Activated T-cell treated with anti-CD3 and anti-CD28 coated beads, Interleukin-2, amount 50 U/mL, for 72 hours (primary cell): ENCODE results near the gene IL34. TPM values are rescaled to one million over a fixed set of nuclear protein-coding genes. Genes with fewer than 3 reads are reported as not detected.
A peak's percentile ranks its signal among the peaks of the same experiment; 100 is the strongest.

Source experiments
- ATAC-seq, 2 donors: fragments of 150-1000 bp; cut with Tn5 transposase; replicated peaks in 1 of 2; 2 replicates each; pipeline ENCODE4 v1.10.0; 2021; ENCODE audit warnings: moderate library complexity in 2 of 2, mild to moderate bottlenecking in 1 of 2
- DNase-seq, 2 donors: peaks; one replicate each; pipeline ENCODE4 v3.0.0; 2021 to 2022; ENCODE audit warnings: mixed read lengths in 1 of 2
- H3K27ac Mint-ChIP-seq: one replicate; pipeline ENCODE4 v1.8.0; 2022; ENCODE audit warnings: mild to moderate bottlenecking, moderate library complexity, mixed read lengths
- H3K27me3 Mint-ChIP-seq: one replicate; pipeline ENCODE4 v1.8.0; 2022; ENCODE audit warnings: low read depth, mixed read lengths
- H3K36me3 Mint-ChIP-seq, 2 donors: one replicate each; pipeline ENCODE4 v1.8.0; 2022; ENCODE audit warnings: mixed read lengths in 2 of 2, mild to moderate bottlenecking in 1 of 2; ENCODE audit not compliant: insufficient read depth in 2 of 2
- H3K4me1 Mint-ChIP-seq: one replicate; pipeline ENCODE4 v1.8.0; 2022; ENCODE audit warnings: low read depth, mixed read lengths
- H3K4me3 Mint-ChIP-seq, 2 donors: one replicate each; pipeline ENCODE4 v1.8.0; 2022; ENCODE audit warnings: mild to moderate bottlenecking in 2 of 2, mixed read lengths in 2 of 2, moderate library complexity in 2 of 2
- H3K9me3 Mint-ChIP-seq, 2 donors: one replicate each; pipeline ENCODE4 v1.8.0; 2022; ENCODE audit warnings: mixed read lengths in 2 of 2
- total RNA-seq, 2 donors: library from RNA; stranded (reverse); gene quantifications; one replicate each; pipeline ENCODE4 v1.2.3, GENCODE V29; 2022

IL34 gene
- total RNA-seq, 2 donors from 2014 or later: 0.35 to 0.36 TPM

DNA sequence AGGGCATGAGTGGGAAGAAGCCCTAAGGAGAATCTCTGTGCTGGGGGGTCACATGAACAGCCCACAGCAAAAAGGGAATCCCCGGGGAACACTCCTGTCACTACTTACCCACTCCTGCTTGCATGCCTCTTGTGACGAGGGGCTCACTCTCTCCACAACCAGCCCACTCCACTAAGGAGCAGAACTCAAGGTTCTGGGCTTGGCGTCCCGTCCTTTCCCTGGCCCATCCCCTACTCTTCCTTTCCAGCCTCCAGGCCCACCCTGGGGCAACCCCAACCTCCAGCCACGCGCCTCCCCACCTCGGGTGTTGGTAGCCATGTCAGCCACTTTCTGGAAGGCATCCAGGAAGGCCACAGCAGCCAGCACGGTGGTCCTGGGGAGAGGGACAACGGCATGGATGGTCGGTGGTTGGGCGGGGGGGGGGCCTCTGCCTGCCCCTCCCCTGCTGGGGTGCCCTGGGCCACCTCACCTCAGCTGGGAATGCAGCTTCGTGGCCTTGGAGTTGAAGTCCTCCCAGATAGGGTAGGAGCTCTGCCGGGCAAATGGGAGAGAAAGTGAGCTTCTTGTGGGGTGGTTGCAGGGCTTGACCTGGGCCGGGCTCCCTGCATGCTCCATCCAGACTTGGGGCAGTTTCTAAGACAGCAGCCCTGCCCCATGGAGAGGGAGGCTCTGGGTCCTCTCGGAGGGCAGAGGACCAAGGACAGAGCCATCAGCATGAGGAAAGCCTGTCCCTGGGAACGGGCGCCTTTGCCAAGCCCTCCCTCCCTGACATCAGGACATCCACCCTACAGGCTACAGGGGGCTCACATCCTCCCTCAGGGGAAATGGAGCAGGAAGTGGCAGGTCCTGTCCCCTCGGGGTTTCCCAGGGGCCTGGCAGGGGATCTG is 34.4 kb downstream of the IL34 start:
- H3K4me3 Mint-ChIP-seq: no peak overlapping the region
- H3K36me3 Mint-ChIP-seq: no peaks in the 10 kb centered on the region
- no peaks in the 10 kb centered on the region for H3K9me3 Mint-ChIP-seq
- no peak overlapping the region for H3K27ac Mint-ChIP-seq
- no peak for DNase-seq
- ATAC-seq: peak in 1 of 2 donors; percentile 2
- H3K27me3 Mint-ChIP-seq: no peaks in the 10 kb centered on the region
- H3K4me1 Mint-ChIP-seq: no peaks in the 10 kb centered on the region

DNA sequence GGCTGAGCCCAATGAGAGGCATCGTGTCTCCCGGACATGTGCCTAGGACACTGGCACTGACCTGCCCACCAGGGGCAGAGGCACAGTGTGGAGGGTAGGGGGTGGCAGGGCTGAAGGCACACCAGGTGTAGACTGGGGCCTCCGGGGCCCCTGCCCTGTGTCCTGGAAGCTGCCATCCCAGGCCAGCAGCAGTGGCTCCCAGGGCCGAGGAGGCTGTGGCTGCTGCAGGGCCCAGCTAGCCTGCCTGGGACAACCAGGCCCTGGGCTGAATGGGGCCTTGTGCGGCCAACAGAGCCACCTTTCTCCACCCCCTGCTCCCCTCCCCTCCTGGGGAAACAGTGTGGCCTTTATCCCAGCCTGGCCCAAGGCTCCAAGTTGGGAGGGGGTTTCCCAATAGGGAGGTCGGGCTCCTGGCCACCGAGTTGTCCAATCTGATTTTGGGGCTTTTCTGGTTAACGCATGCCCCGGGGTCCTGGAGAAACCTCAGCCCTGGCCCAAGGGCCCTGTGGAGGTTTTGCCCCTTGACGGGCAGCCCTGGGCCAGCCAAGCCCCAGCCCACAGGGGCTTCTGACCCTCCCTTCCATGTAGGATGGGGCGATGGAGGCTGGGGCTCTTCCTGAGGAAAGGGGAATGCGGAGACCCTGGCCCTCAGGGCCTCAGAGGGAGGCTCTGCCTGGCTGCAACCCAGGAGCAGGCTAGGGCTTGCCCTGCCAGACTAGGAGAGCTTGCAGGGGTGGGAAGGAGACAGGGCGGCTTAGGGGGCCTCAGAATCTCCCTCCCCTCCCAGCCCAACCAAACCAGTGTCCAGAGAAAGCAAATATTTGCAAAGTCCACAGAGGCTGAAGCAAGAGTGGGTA is 35.3 kb downstream of the IL34 start:
- H3K36me3 Mint-ChIP-seq: no peaks in the 10 kb centered on the region
- no peaks in the 10 kb centered on the region for H3K9me3 Mint-ChIP-seq
- H3K27ac Mint-ChIP-seq: no peak overlapping the region
- H3K27me3 Mint-ChIP-seq: no peaks in the 10 kb centered on the region
- ATAC-seq: peak in 1 of 2 donors; percentile 3
- H3K4me3 Mint-ChIP-seq: no peak overlapping the region
- no peaks in the 10 kb centered on the region for H3K4me1 Mint-ChIP-seq
- no peak for DNase-seq

DNA sequence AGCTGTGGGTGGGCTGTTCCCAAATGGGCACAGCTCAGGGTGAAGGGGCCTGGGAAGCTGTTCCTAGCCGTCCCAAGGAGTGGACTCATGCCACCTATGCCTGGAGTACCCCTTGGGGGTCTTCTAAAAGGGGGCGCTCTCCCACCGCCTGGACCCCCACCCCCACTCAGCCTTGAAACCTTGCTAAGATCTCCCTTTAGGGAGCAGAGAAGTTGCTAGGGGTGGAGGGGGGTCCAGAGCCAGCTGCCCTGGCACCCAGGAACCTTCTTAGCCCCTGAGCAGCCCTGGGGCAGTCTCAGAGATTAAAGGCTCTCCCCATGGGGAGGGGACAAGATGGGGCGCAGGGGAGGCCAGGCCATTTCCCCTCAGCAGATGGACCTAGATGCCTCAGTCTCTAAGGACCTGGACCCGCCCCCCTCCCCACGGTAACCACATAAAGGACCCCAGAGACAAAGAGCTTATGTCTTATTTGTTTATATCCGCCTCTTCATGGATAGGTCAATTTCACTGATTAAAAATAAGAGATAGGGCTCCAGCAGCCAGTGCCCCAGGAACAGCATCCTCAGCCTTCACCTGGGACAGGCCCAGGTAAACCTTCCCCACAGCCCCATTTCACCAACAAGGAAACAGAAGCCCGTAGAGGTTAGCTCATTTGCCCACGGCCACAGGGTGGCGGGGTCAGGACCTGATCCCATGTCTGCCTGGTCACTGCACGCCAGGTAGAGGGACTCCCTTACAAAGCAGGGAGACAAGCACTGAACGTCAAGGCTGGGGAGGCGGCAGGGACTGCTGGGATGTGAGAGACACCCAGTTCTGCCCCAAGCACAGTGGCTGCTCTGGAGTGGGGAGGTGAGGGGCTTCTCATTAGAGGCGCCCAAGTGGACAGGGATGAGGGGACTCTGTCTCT is 36.1 kb downstream of the IL34 start:
- ATAC-seq (no peak), DNase-seq (no peak)
- H3K27ac Mint-ChIP-seq: no peak overlapping the region
- no peaks in the 10 kb centered on the region for H3K36me3 Mint-ChIP-seq
- no peaks in the 10 kb centered on the region for H3K9me3 Mint-ChIP-seq
- no peaks in the 10 kb centered on the region for H3K27me3 Mint-ChIP-seq
- H3K4me3 Mint-ChIP-seq: no peak overlapping the region
- H3K4me1 Mint-ChIP-seq: no peaks in the 10 kb centered on the region

DNA sequence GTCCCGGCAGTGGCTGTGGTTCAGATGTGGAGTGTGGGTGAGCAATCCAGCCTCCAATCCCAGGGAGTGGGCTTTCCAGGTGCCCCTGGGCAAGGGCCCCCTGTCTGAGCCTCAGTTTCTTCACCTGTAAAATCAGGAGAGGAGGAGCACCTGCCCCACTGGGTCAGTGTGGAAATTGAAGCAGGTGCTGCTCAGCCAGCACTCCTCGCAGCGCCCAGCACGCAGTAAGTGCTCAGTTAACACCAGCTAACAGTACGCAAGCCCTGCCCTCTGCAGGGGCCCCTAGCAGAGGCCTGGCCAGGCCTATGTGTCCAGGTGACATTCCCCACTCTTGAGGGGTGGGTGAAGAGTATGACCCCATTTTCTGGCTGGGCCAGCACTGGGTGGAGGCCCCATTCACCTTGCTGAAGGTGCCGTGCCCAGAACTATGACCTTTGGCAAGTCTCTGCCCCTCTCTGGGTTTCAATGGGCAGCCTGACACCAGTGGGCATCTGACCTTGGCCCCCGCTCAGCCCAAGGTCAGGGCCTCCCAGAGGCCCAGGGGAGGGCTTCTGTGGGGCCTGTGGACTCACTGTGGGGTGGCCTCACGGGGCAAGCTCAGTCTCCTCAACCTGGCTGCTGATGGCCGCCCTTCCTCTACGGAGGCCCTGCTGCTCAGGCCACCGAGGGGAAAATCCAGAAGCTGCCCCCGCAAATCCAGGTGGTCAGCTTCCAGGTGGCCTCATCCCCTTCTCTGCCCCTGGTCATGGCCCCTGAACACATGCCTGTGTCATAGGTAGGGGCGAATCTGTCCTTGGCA is 37.0 kb downstream of the IL34 start:
- Mint-ChIP-seq H3K27me3 (no peaks in the 10 kb centered on the region), H3K4me1 (no peaks in the 10 kb centered on the region), H3K9me3 (no peaks in the 10 kb centered on the region), H3K27ac (no peak overlapping the region), H3K36me3 (no peaks in the 10 kb centered on the region), H3K4me3 (no peak overlapping the region)
- DNase-seq (no peak), ATAC-seq (no peak)

DNA sequence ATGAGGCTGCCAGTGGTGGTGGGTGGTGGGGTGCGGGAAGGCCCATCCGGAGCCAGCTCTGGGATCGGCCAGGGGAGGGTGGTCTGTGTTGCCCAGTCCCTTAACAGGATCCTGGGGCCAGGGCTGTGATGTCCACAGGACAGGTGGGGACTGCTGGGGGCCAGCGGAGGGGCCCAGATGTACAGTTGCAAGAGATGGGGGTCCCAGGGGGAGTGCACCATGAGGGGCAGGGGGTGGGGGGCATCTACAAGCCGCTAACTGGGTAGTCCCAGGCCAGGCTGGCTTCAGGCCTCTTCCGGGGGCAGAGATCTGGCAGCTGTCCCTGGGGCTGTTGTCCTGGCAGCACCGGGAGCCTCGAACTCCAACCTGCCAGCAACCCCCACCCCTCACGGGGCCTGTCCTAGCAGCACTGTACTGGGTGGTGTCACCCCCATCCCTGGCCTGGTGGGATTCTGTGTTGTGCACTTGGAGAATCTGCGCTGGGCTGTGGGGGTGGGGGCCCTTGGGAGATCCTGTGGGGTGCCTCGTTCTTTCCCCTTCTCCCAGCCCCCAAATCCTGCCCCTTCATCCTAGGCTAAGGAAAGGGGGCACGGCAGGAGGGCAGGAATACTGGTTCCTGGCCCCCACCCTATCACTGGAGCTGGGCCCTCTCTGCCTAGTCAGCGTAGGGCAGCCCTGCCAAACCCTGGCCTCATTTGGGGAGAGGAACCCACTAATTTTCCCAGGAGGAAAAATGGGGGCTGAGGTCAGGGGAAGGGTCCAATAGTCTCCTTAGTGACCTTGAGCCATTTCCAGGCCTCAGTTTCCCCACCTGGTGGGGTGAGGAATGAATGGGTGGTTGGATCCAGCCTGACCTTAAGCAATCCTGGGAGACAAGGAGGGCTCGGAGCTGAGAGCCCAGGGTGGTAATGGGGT is 38.0 kb downstream of the IL34 start:
- Mint-ChIP-seq H3K27me3 (no peaks in the 10 kb centered on the region), H3K4me3 (peak overlapping the region; percentile 36 to 74), H3K9me3 (no peaks in the 10 kb centered on the region), H3K4me1 (no peaks in the 10 kb centered on the region), H3K27ac (no peak overlapping the region), H3K36me3 (no peaks in the 10 kb centered on the region)
- ATAC-seq: no peak
- no peak for DNase-seq

DNA sequence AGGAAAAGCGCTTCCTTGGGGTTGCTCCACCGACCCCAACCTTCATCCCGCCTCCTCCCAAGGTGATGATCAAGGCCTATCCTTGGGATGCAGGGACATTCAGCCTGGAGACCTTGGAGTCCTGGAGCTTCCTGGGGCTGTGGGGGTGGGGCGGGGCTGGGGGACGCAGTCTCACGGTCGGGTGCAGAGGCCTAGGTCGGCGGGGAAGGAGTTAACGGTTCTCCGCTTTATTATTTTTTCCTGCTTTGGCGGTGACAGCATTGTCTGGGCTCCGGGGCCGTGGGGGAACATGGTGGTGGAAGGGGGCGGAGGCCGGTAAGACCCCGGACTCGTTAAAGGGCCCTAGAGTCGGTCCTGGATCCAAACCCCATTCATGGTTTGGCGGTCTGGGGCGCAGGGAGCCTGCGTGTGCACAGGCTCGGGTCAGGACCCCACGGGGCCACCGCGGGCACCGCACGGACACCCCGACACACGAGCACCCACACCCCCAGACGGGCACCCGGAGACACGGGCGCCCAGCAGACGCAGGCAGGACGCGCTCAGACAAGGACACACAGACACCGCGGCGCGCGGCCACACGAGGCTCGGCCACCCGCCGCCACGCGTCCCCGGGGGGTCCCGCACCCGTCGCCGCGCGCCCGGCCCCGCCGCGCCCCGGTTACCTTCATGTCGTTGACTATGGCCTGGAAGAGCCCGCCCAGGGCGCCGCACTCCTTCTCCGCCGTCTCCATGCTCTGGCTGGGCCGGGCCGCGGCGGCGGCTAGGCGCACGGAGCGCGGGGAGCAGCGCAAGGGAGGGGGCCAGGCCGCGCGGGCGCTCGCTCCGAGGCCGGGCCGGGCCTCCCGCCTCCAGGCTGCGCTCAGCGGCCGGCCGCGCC is 38.9 kb downstream of the IL34 start:
- Mint-ChIP-seq H3K27me3 (no peaks in the 10 kb centered on the region), H3K27ac (no peak overlapping the region), H3K9me3 (no peaks in the 10 kb centered on the region), H3K4me3 (peak overlapping the region; percentile 41 to 74), H3K36me3 (no peaks in the 10 kb centered on the region), H3K4me1 (no peaks in the 10 kb centered on the region)
- DNase-seq (peak; percentile 14 to 29), ATAC-seq (peak; percentile 49 to 63)

DNA sequence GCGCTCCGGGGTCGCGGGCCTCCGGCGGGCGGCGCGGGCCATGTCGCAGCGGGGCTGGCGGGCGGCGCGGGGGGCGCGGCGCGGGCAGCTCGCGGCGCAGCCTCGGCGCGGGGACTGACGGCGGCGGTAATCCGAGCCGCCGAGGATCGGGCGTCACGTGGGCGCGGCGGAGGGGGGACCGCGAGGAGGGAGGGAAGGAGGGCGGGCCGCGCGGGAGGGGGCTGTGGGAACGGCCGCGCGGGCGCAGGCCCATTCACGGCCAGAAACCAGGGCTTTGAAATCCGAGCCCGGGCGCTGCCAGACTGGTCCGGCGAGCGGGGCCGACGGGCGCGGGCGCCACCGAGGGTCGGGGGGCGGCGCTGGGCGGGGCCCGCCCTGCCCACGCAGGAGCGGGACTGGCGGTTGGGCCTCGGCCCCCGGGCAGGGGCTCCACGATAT is 39.6 kb downstream of the IL34 start, which contains the start of gene MTSS2:
MTSS2 (minus strand) TSS at position 116 of the 438 bp plus-strand sequence. CDS start 262 bp downstream, outside the sequence.
- no peaks in the 10 kb centered on the region for H3K4me1 Mint-ChIP-seq
- DNase-seq: peak; percentile 28 to 43
- no peaks in the 10 kb centered on the region for H3K36me3 Mint-ChIP-seq
- H3K4me3 Mint-ChIP-seq: peak within 1 kb of the TSS; percentile 41 to 74
- H3K9me3 Mint-ChIP-seq: no peaks in the 10 kb centered on the region
- ATAC-seq: peak; percentile 52 to 55
- no peaks in the 10 kb centered on the region for H3K27me3 Mint-ChIP-seq
- H3K27ac Mint-ChIP-seq: no peak within 1 kb of the TSS

DNA sequence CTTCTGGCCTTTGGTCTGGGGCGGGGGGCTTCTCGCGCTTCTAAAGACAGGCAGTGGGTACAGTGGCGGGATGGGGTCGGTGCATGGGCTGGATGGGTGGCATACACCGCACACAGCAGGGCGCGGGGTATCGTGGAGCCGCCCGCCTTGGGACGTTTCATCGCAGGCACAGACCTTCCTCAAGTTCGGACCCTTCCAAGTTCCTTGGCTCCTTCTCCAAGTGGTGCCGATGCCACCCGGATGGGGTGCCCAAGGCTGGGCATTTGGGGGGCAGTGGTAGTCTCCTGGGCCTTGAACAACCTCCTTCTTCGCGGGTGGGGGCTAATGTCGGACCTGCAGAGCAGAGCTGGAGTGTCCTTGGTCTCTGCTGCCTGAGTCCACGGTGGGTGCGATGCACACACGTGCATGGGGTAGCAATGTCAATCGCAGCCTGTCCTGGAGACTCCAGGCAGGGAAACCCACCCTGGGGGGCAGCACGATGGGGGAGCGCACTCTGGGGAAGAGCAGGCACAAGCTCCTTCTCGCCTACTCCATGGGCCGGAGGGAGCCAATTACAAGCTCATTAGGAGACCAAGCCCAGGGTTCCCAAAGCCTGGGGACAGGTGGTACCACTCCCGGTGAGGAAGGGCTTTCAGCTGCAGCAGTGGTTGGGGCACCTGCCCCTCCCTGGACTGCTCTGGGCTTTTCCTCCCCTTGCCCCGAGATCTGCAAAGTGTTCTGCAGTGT is 40.2 kb downstream of the IL34 start:
- peak overlapping the region in 1 of 2 donors; percentile 46 for H3K4me3 Mint-ChIP-seq
- H3K27ac Mint-ChIP-seq: no peak overlapping the region
- no peak for DNase-seq
- no peaks in the 10 kb centered on the region for H3K9me3 Mint-ChIP-seq
- H3K36me3 Mint-ChIP-seq: no peaks in the 10 kb centered on the region
- ATAC-seq: peak; percentile 2 to 7
- no peaks in the 10 kb centered on the region for H3K4me1 Mint-ChIP-seq
- no peaks in the 10 kb centered on the region for H3K27me3 Mint-ChIP-seq

DNA sequence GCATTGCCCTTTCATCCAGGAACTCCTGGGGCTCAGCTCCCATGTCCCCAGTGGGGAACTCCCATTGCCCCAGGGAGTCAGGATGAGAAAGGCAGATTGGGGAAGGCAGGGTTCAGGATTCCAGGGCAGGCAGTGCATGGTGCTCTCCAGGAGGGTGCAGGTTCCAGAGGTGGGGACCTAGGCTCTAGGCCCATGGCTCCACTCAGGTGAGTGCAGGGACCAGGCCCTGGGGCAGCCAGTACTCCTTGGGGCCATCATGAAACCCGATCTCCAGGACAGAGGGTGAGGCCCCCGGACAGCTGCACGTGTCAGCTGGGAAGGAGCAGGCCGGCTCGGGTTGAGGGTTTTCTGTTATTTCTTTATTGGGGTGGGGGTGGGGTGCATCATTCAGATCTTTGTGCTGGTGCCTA is 40.7 kb downstream of the IL34 start:
- Mint-ChIP-seq H3K27me3 (no peaks in the 10 kb centered on the region), H3K4me3 (peak overlapping the region; percentile 17 to 27), H3K36me3 (no peaks in the 10 kb centered on the region), H3K27ac (no peak overlapping the region), H3K9me3 (no peaks in the 10 kb centered on the region), H3K4me1 (no peaks in the 10 kb centered on the region)
- ATAC-seq: no peak
- DNase-seq: no peak

DNA sequence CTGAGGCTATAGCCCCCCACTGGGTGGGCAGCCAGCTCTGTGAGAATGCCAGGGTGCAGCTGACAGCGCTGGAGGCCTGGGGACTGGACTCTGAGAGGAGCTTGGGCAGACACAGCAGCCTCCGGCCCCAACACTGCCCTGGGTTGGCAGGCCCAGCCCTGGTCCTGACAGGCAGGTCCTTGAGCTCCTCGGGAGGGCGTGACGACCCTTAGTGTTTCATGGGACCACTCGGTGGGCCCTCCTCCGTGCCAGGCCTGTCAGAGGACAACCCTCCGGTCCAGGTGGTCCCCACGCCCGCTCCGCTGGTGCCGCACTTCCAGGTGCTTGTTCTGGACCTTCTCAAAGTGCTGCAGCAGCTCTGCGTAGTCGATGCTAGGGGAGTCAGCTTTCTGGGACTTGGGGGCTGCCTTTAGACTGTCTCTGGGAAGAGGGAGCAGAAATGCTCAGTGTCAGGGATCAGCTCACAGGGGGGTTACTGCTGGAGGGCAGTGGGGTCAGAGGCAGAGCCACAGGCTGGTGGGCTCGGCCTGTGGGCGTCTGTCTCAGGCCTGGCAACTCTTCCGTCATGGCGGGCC is 41.4 kb downstream of the IL34 start:
- Mint-ChIP-seq H3K4me3 (no peak overlapping the region), H3K27ac (no peak overlapping the region), H3K36me3 (no peaks in the 10 kb centered on the region), H3K4me1 (no peaks in the 10 kb centered on the region), H3K27me3 (no peaks in the 10 kb centered on the region), H3K9me3 (no peaks in the 10 kb centered on the region)
- DNase-seq (no peak), ATAC-seq (no peak)
